ENCODE results near the gene PRDX6. TPM values are rescaled to one million over a fixed set of nuclear protein-coding genes. Genes with fewer than 3 reads are reported as not detected.

The PRDX6 gene
- total RNA-seq, 4 donors from 2014 or later: 150 to 540 (median 469) TPM

GRCh38 chr1:173499729-173500128 lies 22.6 kb downstream of the PRDX6 start:
- DNase-seq: no peak
- H3K27ac ChIP-seq: no peak overlapping the region
- TF ChIP-seq POLR2AphosphoS5 (IDR thresholded peaks at IDR 0.05): no peak
- TF ChIP-seq POLR2A (IDR thresholded peaks at IDR 0.05): no peak
- TF ChIP-seq, protein P1, sequence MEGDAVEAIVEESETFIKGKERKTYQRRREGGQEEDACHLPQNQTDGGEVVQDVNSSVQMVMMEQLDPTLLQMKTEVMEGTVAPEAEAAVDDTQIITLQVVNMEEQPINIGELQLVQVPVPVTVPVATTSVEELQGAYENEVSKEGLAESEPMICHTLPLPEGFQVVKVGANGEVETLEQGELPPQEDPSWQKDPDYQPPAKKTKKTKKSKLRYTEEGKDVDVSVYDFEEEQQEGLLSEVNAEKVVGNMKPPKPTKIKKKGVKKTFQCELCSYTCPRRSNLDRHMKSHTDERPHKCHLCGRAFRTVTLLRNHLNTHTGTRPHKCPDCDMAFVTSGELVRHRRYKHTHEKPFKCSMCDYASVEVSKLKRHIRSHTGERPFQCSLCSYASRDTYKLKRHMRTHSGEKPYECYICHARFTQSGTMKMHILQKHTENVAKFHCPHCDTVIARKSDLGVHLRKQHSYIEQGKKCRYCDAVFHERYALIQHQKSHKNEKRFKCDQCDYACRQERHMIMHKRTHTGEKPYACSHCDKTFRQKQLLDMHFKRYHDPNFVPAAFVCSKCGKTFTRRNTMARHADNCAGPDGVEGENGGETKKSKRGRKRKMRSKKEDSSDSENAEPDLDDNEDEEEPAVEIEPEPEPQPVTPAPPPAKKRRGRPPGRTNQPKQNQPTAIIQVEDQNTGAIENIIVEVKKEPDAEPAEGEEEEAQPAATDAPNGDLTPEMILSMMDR (IDR thresholded peaks at IDR 0.05): no peak
- TF ChIP-seq EP300 (IDR thresholded peaks at IDR 0.05; ENCODE audit: low read depth): no peak
- no peak overlapping the region for H3K4me3 ChIP-seq
- intact Hi-C loops (cut with DNase I; ENCODE audit: low total_unique reads) (no loop called here), in situ Hi-C loops (cut with MboI; ENCODE audit: low pct_ligation_motif_present in 1 of 4, low pct_unique_long_range_greater_than_20kb in 1 of 4, low sequenced_read_pairs in 3 of 4) (no loop called here)
- 78 to 83% methylated on average over 4 of the region's 4 CpGs for WGBS, 2 donors (ENCODE audit: low coverage in 1 of 2)
- H3K36me3 ChIP-seq: no peaks in the 10 kb centered on the region
- H3K27me3 ChIP-seq: no peaks in the 10 kb centered on the region
- H3K9me3 ChIP-seq: no peaks in the 10 kb centered on the region
- peaks cover 0 to 6% (median 0%) of the 10 kb centered on the region in 4 donors for H3K4me1 ChIP-seq

GRCh38 chr1:173502104-173502503 lies 25.0 kb downstream of the PRDX6 start:
- H3K27ac ChIP-seq: no peak overlapping the region
- H3K36me3 ChIP-seq: no peaks in the 10 kb centered on the region
- TF ChIP-seq, protein P1 (IDR thresholded peaks at IDR 0.05): no peak
- no peak for TF ChIP-seq EP300 (IDR thresholded peaks at IDR 0.05; ENCODE audit: low read depth)
- 67 to 100% methylated on average over 1 of the region's 1 CpG for WGBS, 2 donors (ENCODE audit: low coverage in 1 of 2)
- in situ Hi-C loops (cut with MboI; ENCODE audit: low pct_ligation_motif_present in 1 of 4, low pct_unique_long_range_greater_than_20kb in 1 of 4, low sequenced_read_pairs in 3 of 4): no loop called here
- no peak overlapping the region for H3K4me3 ChIP-seq
- peaks cover 0 to 16% (median 3%) of the 10 kb centered on the region in 4 donors for H3K4me1 ChIP-seq
- no peaks in the 10 kb centered on the region for H3K27me3 ChIP-seq
- DNase-seq: no peak
- intact Hi-C loops (cut with DNase I; ENCODE audit: low total_unique reads): no loop called here
- no peaks in the 10 kb centered on the region for H3K9me3 ChIP-seq

DNA sequence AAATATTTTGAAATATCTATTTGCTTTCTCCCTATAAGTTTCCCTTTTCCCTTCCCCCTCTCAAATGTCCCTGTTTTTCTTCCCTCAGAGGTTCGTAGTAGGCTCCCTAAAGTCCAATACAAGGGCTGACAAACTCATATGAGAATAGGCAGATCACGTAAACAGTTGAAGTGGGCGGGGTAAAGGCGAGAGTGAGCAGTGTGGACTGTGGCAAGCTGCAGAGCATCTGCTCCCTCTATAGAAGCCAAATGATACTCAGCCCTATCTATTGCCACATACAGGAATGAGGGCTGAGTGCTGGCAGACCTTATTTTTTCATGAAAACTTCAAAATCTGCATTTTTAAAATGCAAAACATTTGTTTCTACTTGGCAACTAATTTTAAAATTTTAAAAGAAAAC lies 26.3 kb downstream of the PRDX6 start:
- H3K4me3 ChIP-seq: no peak overlapping the region
- 18% methylated on average over 4 of the region's 4 CpGs; no CpG with 5 or more reads in 1 of the 2 donors for WGBS, 2 donors (ENCODE audit: low coverage in 1 of 2)
- TF ChIP-seq POLR2AphosphoS5 (IDR thresholded peaks at IDR 0.05) (no peak), POLR2A (IDR thresholded peaks at IDR 0.05) (no peak), EP300 (IDR thresholded peaks at IDR 0.05; ENCODE audit: low read depth) (no peak)
- TF ChIP-seq, protein P1 (IDR thresholded peaks at IDR 0.05): no peak
- no peaks in the 10 kb centered on the region for H3K36me3 ChIP-seq
- in situ Hi-C loops (cut with MboI; ENCODE audit: low pct_ligation_motif_present in 1 of 4, low pct_unique_long_range_greater_than_20kb in 1 of 4, low sequenced_read_pairs in 3 of 4) (no loop called here), intact Hi-C loops (cut with DNase I; ENCODE audit: low total_unique reads) (no loop called here)
- H3K9me3 ChIP-seq: no peaks in the 10 kb centered on the region
- no peak overlapping the region for H3K27ac ChIP-seq
- H3K4me1 ChIP-seq: peaks cover 0 to 26% (median 4%) of the 10 kb centered on the region in 4 donors
- no peaks in the 10 kb centered on the region for H3K27me3 ChIP-seq
- peak; percentile 15 for DNase-seq

DNA sequence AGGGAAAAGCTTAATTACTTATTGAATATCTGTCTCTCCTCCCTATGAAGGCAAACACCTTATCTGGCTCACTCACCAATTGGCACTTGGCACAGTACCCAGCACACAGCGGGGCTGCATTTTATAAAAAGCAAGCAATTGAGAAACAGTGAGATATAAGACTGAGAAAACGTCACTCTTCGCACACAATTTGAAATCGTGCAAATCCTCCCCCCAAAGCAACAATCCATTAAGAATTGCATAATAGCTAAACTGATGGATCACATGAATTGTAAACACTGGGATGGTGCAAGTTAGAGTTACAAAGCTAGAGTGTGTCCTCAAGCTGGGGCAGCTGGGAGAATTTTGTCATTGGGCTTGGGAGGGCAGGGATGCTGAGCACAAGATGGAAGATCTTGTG lies 27.1 kb downstream of the PRDX6 start:
- WGBS, 2 donors (ENCODE audit: low coverage in 1 of 2): 81 to 82% methylated on average over 4 of the region's 4 CpGs
- no peak overlapping the region for H3K27ac ChIP-seq

More for the DNA sequence above, 27.1 kb downstream of the PRDX6 start:
- DNase-seq: no peak
- Histone ChIP-seq H3K4me3 (no peak overlapping the region), H3K36me3 (no peaks in the 10 kb centered on the region), H3K9me3 (no peaks in the 10 kb centered on the region), H3K27me3 (no peaks in the 10 kb centered on the region), H3K4me1 (peaks cover 0 to 33% (median 4%) of the 10 kb centered on the region in 4 donors)
- intact Hi-C loops (cut with DNase I; ENCODE audit: low total_unique reads): no loop called here
- in situ Hi-C loops (cut with MboI; ENCODE audit: low pct_ligation_motif_present in 1 of 4, low pct_unique_long_range_greater_than_20kb in 1 of 4, low sequenced_read_pairs in 3 of 4): no loop called here
- TF ChIP-seq, protein P1 (IDR thresholded peaks at IDR 0.05): no peak
- TF ChIP-seq POLR2A (IDR thresholded peaks at IDR 0.05) (no peak), POLR2AphosphoS5 (IDR thresholded peaks at IDR 0.05) (no peak), EP300 (IDR thresholded peaks at IDR 0.05; ENCODE audit: low read depth) (no peak)

Data from transverse colon (tissue), 4 donors.